Measurements from ENCODE around the gene FMN1.
A peak's percentile ranks its signal among the peaks of the same experiment; 100 is the strongest.

DNA sequence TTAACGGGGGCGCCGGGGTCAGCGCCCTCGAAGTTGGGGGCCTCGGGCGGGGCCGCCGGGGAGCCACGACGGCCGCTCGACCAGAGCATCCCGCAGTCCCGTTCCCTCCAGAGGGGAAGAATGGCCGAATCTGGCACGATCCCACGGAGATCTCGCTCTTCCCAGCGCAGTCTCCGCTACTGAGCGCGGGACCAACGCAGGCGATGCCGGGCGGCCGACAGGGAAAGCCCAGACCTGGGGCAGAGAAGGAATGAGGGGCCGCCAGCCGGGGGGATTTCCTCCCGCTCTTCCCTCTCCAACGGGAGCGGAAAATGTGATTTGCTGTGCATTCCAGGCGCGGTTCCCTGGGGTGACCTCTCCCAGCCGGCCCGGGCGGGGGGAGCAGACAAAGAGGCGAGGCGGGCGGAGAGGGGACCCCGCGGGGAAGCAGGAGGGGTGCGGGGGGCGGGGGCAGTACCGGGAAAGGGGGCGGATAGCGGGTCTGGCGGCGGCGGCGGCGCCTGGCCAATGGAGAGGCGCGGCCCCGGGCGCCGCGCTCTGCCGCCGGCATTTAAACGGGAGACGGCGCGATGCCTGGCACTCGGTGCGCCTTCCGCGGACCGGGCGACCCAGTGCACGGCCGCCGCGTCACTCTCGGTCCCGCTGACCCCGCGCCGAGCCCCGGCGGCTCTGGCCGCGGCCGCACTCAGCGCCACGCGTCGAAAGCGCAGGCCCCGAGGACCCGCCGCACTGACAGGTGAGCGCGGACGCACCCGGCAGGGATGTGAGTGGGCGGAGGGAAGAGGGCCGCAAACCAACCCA lies 476.9 kb downstream of the FMN1 start, which contains the start of gene GREM1:
- TF ChIP-seq EP300 (conservative IDR thresholded peaks at IDR 0.05; ENCODE audit: poor library complexity, severe bottlenecking) (no peak), EZH2 (IDR thresholded peaks at IDR 0.05; ENCODE audit: borderline replicate concordance, insufficient read depth, low read length, poor library complexity, severe bottlenecking) (no peak), RAD21 (conservative IDR thresholded peaks at IDR 0.05) (no peak), TAF1 (IDR thresholded peaks at IDR 0.05; ENCODE audit: low read depth) (no peak), POLR2AphosphoS5 (IDR thresholded peaks at IDR 0.05) (no peak), MXI1 (conservative IDR thresholded peaks at IDR 0.05; ENCODE audit: poor library complexity, severe bottlenecking) (peak; percentile 82), REST (IDR thresholded peaks at IDR 0.05; ENCODE audit: borderline replicate concordance) (no peak), SMC3 (conservative IDR thresholded peaks at IDR 0.05; ENCODE audit: poor library complexity) (no peak)
- TF ChIP-seq, protein P1, sequence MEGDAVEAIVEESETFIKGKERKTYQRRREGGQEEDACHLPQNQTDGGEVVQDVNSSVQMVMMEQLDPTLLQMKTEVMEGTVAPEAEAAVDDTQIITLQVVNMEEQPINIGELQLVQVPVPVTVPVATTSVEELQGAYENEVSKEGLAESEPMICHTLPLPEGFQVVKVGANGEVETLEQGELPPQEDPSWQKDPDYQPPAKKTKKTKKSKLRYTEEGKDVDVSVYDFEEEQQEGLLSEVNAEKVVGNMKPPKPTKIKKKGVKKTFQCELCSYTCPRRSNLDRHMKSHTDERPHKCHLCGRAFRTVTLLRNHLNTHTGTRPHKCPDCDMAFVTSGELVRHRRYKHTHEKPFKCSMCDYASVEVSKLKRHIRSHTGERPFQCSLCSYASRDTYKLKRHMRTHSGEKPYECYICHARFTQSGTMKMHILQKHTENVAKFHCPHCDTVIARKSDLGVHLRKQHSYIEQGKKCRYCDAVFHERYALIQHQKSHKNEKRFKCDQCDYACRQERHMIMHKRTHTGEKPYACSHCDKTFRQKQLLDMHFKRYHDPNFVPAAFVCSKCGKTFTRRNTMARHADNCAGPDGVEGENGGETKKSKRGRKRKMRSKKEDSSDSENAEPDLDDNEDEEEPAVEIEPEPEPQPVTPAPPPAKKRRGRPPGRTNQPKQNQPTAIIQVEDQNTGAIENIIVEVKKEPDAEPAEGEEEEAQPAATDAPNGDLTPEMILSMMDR (IDR thresholded peaks at IDR 0.05; ENCODE audit: poor library complexity, severe bottlenecking) = no peak
